H9 (cell line): ENCODE data around the gene CHST14. TPM values are rescaled to one million over a fixed set of nuclear protein-coding genes. Genes with fewer than 3 reads are reported as not detected.

Experiments
- DNase-seq: peaks from one replicate; pipeline ENCODE4 v3.0.0-alpha.2; 2017
- H2AFZ ChIP-seq: one replicate; pipeline ENCODE4 v1.6.1; 2013; ENCODE audit warnings: mild to moderate bottlenecking, low read length, control low read depth, moderate library complexity
- H2AK5ac ChIP-seq: 2 replicates; pipeline ENCODE4 v1.6.1; 2013; ENCODE audit warnings: low read length, control low read depth, mixed read lengths; ENCODE audit not compliant: insufficient read length
- H2BK120ac ChIP-seq: one replicate; pipeline ENCODE4 v1.6.1; 2013; ENCODE audit warnings: low read depth, mild to moderate bottlenecking, low read length, control low read depth, inconsistent platforms; ENCODE audit not compliant: poor library complexity, severe bottlenecking
- H2BK12ac ChIP-seq: 2 replicates; pipeline ENCODE4 v1.6.1; 2013; ENCODE audit warnings: low read length, control low read depth, mixed read lengths, low read depth; ENCODE audit not compliant: insufficient read length
- H2BK15ac ChIP-seq: 2 replicates; pipeline ENCODE4 v1.6.1; 2013; ENCODE audit warnings: low read depth, low read length, control low read depth
- H2BK20ac ChIP-seq: one replicate; pipeline ENCODE4 v1.6.1; 2013; ENCODE audit warnings: low read depth, mild to moderate bottlenecking, low read length, control low read depth, inconsistent platforms; ENCODE audit not compliant: poor library complexity, severe bottlenecking
- H2BK5ac ChIP-seq: 2 replicates; pipeline ENCODE4 v1.6.1; 2013; ENCODE audit warnings: low read length, control low read depth, mixed read lengths; ENCODE audit not compliant: insufficient read length
- H3K14ac ChIP-seq: 2 replicates; pipeline ENCODE4 v1.6.1; 2013; ENCODE audit warnings: low read length, control low read depth; ENCODE audit not compliant: insufficient read depth
- H3K18ac ChIP-seq: 2 replicates; pipeline ENCODE4 v1.6.1; 2013; ENCODE audit warnings: low read depth, mild to moderate bottlenecking, mixed read lengths, low read length, control low read depth; ENCODE audit not compliant: insufficient read length
- H3K23ac ChIP-seq: 2 replicates; pipeline ENCODE4 v1.6.1; 2013; ENCODE audit warnings: low read length, control low read depth, mixed read lengths, low read depth; ENCODE audit not compliant: insufficient read length
- H3K23me2 ChIP-seq: 2 replicates; pipeline ENCODE4 v1.6.1; 2013; ENCODE audit warnings: low read depth, mild to moderate bottlenecking, mixed read lengths, low read length, control low read depth; ENCODE audit not compliant: insufficient read length, poor library complexity, severe bottlenecking
- H3K27ac ChIP-seq: 2 replicates; pipeline ENCODE4 v1.5.1; 2013; ENCODE audit warnings: low read length, control low read depth, mixed read lengths, low read depth; ENCODE audit not compliant: insufficient read length
- H3K27me3 ChIP-seq: 2 replicates; pipeline ENCODE4 v1.6.1; 2013; ENCODE audit warnings: low read length, control low read depth, inconsistent platforms; ENCODE audit not compliant: insufficient read depth
- H3K4ac ChIP-seq: 2 replicates; pipeline ENCODE4 v1.6.1; 2013; ENCODE audit warnings: low read depth, mild to moderate bottlenecking, control low read depth, inconsistent platforms, low read length, moderate library complexity
- H3K4me1 ChIP-seq: 2 replicates; pipeline ENCODE4 v1.6.1; 2013; ENCODE audit warnings: low read length, control low read depth, inconsistent platforms; ENCODE audit not compliant: insufficient read depth
- H3K4me2 ChIP-seq: 2 replicates; pipeline ENCODE4 v1.6.1; 2013; ENCODE audit warnings: low read length, control low read depth, mixed read lengths; ENCODE audit not compliant: insufficient read length, insufficient read depth
- H3K56ac ChIP-seq: 2 replicates; pipeline ENCODE4 v1.6.1; 2013; ENCODE audit warnings: low read depth, mild to moderate bottlenecking, mixed read lengths, low read length, control low read depth; ENCODE audit not compliant: insufficient read length
- H3K79me1 ChIP-seq: 2 replicates; pipeline ENCODE4 v1.6.1; 2013; ENCODE audit warnings: low read depth, mild to moderate bottlenecking, moderate library complexity, low read length, control low read depth, inconsistent platforms; ENCODE audit not compliant: insufficient read depth, poor library complexity, severe bottlenecking
- H3K79me2 ChIP-seq: 2 replicates; pipeline ENCODE4 v1.6.1; 2013; ENCODE audit warnings: low read length, control low read depth, inconsistent platforms; ENCODE audit not compliant: insufficient read depth
- H3K9ac ChIP-seq: 2 replicates; pipeline ENCODE4 v1.6.1; 2013; ENCODE audit warnings: low read length, control low read depth, mixed read lengths; ENCODE audit not compliant: insufficient read length; ENCODE audit errors: extremely low read depth
- H3K9me3 ChIP-seq: one replicate; pipeline ENCODE4 v1.6.1; 2013; ENCODE audit warnings: low read depth, low read length, inconsistent platforms; ENCODE audit not compliant: control insufficient read depth
- H3T11ph ChIP-seq: one replicate; pipeline ENCODE4 v1.6.1; 2013; ENCODE audit warnings: mild to moderate bottlenecking, low read length, control low read depth, inconsistent platforms
- H4K20me1 ChIP-seq: one replicate; pipeline ENCODE4 v1.6.1; 2013; ENCODE audit not compliant: control insufficient read depth, insufficient read length, insufficient read depth
- H4K5ac ChIP-seq: 2 replicates; pipeline ENCODE4 v1.6.1; 2013; ENCODE audit warnings: low read depth, mild to moderate bottlenecking, mixed read lengths, low read length, control low read depth; ENCODE audit not compliant: insufficient read length
- H4K8ac ChIP-seq: replicated peaks from 2 replicates; pipeline ENCODE4 v1.6.1; 2013; ENCODE audit warnings: low read length, control low read depth, mixed read lengths, low read depth; ENCODE audit not compliant: insufficient read length
- H4K91ac ChIP-seq: 2 replicates; pipeline ENCODE4 v1.6.1; 2013; ENCODE audit warnings: low read depth, mild to moderate bottlenecking, moderate library complexity, mixed read lengths, low read length, control low read depth; ENCODE audit not compliant: insufficient read length
- H3K27ac Mint-ChIP-seq, 3 experiments: 2 replicates in 2 of 3; 3 replicates in 1 of 3; pipeline ENCODE4 v1.8.0; 2020 to 2021; ENCODE audit warnings: mixed read lengths in 3 of 3, mild to moderate bottlenecking in 1 of 3, moderate library complexity in 1 of 3
- H3K27me3 Mint-ChIP-seq: 2 replicates; pipeline ENCODE4 v1.8.0; 2021; ENCODE audit warnings: low read depth, mild to moderate bottlenecking, moderate library complexity, mixed read lengths
- H3K36me3 Mint-ChIP-seq, 3 experiments: 2 replicates in 2 of 3; 3 replicates in 1 of 3; pipeline ENCODE4 v1.8.0; 2020 to 2021; ENCODE audit warnings: low read depth in 3 of 3, mixed read lengths in 3 of 3; ENCODE audit not compliant: insufficient read depth in 1 of 3
- H3K4me1 Mint-ChIP-seq, 2 experiments: 2 replicates each; pipeline ENCODE4 v1.8.0; 2020; ENCODE audit warnings: mixed read lengths in 2 of 2
- H3K4me3 Mint-ChIP-seq, 2 experiments: 2 replicates in 1 of 2; 3 replicates in 1 of 2; pipeline ENCODE4 v1.8.0; 2020 to 2021; ENCODE audit warnings: mild to moderate bottlenecking in 2 of 2, mixed read lengths in 2 of 2, moderate library complexity in 1 of 2
- H3K9me3 Mint-ChIP-seq, 2 experiments: 2 replicates in 1 of 2; 3 replicates in 1 of 2; pipeline ENCODE4 v1.8.0; 2020; ENCODE audit warnings: mild to moderate bottlenecking in 2 of 2, mixed read lengths in 2 of 2, moderate library complexity in 1 of 2
- WGBS: extraction: QIAGEN DNeasy Blood & Tissue Kit; methylation state at CpG from one replicate; pipeline ENCODE4 v1.1.7; 2013; ENCODE audit warnings: missing lambda C conversion rate, low lambda C conversion rate, mixed read lengths; ENCODE audit not compliant: insufficient read length; ENCODE audit errors: extremely low coverage; 5-methylcytosine and 5-hydroxymethylcytosine counted together
- total RNA-seq: library from RNA; stranded (reverse); gene quantifications from 2 replicates; pipeline ENCODE4 v1.2.1, GENCODE V29; 2021
- TF ChIP-seq, protein P1 (sequence below): fragments of 200-600 bp; sonication (generic); conservative IDR thresholded peaks from 3 replicates; pipeline ENCODE4 v1.8.0; 2021; ENCODE audit warnings: antibody characterized with exemption, mild to moderate bottlenecking

CHST14 gene
- total RNA-seq, 1 experiment from 2014 or later = 25.7 TPM

DNA sequence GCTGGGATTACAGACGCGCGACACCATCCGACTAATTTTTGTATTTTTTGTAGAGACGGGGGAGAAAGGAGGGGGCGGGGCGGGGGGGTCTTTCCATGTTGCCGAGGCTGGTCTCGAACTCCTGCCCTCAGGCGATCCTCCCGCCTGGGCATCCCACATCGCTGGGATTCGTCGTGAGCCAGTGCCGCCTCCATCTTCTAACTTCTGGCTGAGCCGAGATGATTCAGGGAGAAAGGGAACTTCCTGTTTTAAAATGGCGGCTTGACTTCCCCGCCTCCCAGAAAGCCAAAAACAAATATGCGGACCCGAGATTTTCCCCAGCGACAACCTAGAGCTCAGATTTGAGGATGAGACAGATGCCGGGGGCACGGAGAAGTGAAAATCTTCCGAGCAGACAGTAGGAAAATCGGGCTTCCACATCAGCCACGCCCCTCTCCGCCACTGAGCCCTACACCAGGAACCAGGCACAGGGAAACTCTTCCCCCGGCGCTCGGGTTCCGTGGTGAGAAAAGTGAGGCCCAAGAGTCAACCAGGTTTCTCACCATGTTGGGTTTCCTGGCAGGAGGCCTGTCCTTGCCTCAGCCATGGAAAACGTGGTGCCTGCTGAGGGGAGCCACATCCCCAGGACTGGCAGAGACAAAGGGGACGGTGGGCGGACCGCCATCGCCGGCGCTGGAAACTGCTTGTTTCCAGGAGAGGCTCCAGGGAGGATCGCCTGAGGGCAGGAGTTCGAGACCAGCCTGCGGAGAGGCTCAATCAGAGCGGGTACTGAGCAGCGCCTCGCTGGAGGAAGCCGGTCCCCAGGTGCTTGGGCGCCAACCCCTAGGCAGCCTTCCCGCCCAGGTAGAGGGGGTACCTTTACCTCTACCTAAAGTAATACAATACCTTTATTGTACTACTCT, 18.7 kb downstream of the CHST14 start:
- Histone ChIP-seq H4K20me1 (no peaks in the 10 kb centered on the region), H3K27ac (no peak overlapping the region), H3K79me2 (no peaks in the 10 kb centered on the region), H3K23ac (no peak overlapping the region), H3K56ac (no peak overlapping the region), H3K79me1 (no peaks in the 10 kb centered on the region), H2AFZ (peak overlapping the region; percentile 6), H2BK15ac (no peak overlapping the region), H2BK120ac (no peak overlapping the region), H2AK5ac (no peak overlapping the region), H3K4ac (no peak overlapping the region), H2BK5ac (no peak overlapping the region), H2BK12ac (no peak overlapping the region), H3K27me3 (no peaks in the 10 kb centered on the region), H3T11ph (no peak overlapping the region), H3K18ac (no peak overlapping the region), H4K91ac (no peak overlapping the region), H4K5ac (no peak overlapping the region), H3K23me2 (no peaks in the 10 kb centered on the region), H2BK20ac (no peak overlapping the region), H3K9ac (no peak overlapping the region), H3K4me2 (no peak overlapping the region), H3K9me3 (no peaks in the 10 kb centered on the region), H4K8ac (no peak overlapping the region), H3K4me1 (no peaks in the 10 kb centered on the region), H3K14ac (no peak overlapping the region)
- no peak for DNase-seq
- whole genome bisulfite sequencing = no CpG with 5 or more reads among the region's 47 CpGs
- Mint-ChIP-seq H3K27me3 (peaks cover 3% of the 10 kb centered on the region), H3K4me3 (no peak overlapping the region), H3K27ac (no peak overlapping the region), H3K36me3 (no peaks in the 10 kb centered on the region; a peak in 1 of 7 replicates), H3K4me1 (peaks cover 0 to 2% of the 10 kb centered on the region in 2 experiments; a peak in 1 of 4 replicates), H3K9me3 (no peaks in the 10 kb centered on the region)
- TF ChIP-seq, protein P1, sequence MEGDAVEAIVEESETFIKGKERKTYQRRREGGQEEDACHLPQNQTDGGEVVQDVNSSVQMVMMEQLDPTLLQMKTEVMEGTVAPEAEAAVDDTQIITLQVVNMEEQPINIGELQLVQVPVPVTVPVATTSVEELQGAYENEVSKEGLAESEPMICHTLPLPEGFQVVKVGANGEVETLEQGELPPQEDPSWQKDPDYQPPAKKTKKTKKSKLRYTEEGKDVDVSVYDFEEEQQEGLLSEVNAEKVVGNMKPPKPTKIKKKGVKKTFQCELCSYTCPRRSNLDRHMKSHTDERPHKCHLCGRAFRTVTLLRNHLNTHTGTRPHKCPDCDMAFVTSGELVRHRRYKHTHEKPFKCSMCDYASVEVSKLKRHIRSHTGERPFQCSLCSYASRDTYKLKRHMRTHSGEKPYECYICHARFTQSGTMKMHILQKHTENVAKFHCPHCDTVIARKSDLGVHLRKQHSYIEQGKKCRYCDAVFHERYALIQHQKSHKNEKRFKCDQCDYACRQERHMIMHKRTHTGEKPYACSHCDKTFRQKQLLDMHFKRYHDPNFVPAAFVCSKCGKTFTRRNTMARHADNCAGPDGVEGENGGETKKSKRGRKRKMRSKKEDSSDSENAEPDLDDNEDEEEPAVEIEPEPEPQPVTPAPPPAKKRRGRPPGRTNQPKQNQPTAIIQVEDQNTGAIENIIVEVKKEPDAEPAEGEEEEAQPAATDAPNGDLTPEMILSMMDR = no peak
